Upper lobe of left lung (tissue), 4 donors: ENCODE results near the gene TMEM168.

Experiments
- CTCF ChIP-seq, 6 experiments: fragments of 450-650 bp in 4 of 6; fragments of 200-600 bp in 2 of 6; sonication (generic) in 2 of 6; IDR thresholded peaks; one replicate each; pipeline ENCODE4 v1.5.1; 2016 to 2019; ENCODE audit warnings: antibody characterized with exemption in 6 of 6
- EP300 ChIP-seq, 4 donors: sonication (generic); formaldehyde crosslinking; IDR thresholded peaks; one replicate each; pipeline ENCODE4 v1.5.1; 2017; ENCODE audit warnings: antibody characterized with exemption in 4 of 4, control low read depth in 2 of 4
- POLR2A ChIP-seq, 4 donors: fragments of 450-650 bp; IDR thresholded peaks; one replicate each; pipeline ENCODE4 v1.5.1; 2016 to 2017; ENCODE audit warnings: antibody characterized with exemption in 4 of 4, mild to moderate bottlenecking in 2 of 4

- TF ChIP-seq CTCF (IDR thresholded peaks at IDR 0.05) (no peak), POLR2A (IDR thresholded peaks at IDR 0.05) (no peak), EP300 (IDR thresholded peaks at IDR 0.05) (no peak)
These were observed 54.9 kb downstream of the TMEM168 start for GRCh38 chr7:112735261-112735660.
